NCI-H345 (cell line): ENCODE results near the gene NACAD.

ENCODE experiments used
- DNase-seq: peaks from one replicate; lab custom pipeline; 2025; lab: John Stamatoyannopoulos, UW

Gene NACAD

GRCh38 chr7:45073786-45074527 is 14.8 kb downstream of the NACAD start:
- no peak for DNase-seq

- DNase-seq, result no peak
Measured at GRCh38 chr7:45073031-45073785, 15.6 kb downstream of the NACAD start.

- no peak for DNase-seq
Measured at GRCh38 chr7:45072131-45073030, 16.4 kb downstream of the NACAD start.

GRCh38 chr7:45071528-45071927 is 17.2 kb downstream of the NACAD start:
- no peak for DNase-seq

- no peak for DNase-seq
Measured at GRCh38 chr7:45070254-45070642, 18.5 kb downstream of the NACAD start.

- DNase-seq, result no peak
Measured at GRCh38 chr7:45069444-45070253, 19.1 kb downstream of the NACAD start.

GRCh38 chr7:45068236-45069023 is 20.3 kb downstream of the NACAD start:
- no peak for DNase-seq

- no peak for DNase-seq
Measured at GRCh38 chr7:45067582-45067981, 21.2 kb downstream of the NACAD start.

- DNase-seq, result no peak
Measured at GRCh38 chr7:45066409-45066808, 22.4 kb downstream of the NACAD start.

- no peak for DNase-seq
Measured at GRCh38 chr7:45065031-45065995, 23.5 kb downstream of the NACAD start.

GRCh38 chr7:45064047-45064725 is 24.6 kb downstream of the NACAD start:
- no peak for DNase-seq

GRCh38 chr7:45061806-45062425 is 26.9 kb downstream of the NACAD start:
- no peak for DNase-seq

- no peak for DNase-seq
Measured at GRCh38 chr7:45061352-45061751, 27.4 kb downstream of the NACAD start.

GRCh38 chr7:45060295-45060694 is 28.5 kb downstream of the NACAD start:
- DNase-seq, result no peak

GRCh38 chr7:45057878-45058277 is 30.9 kb downstream of the NACAD start:
- no peak for DNase-seq

GRCh38 chr7:45055594-45056219 is 33.1 kb downstream of the NACAD start:
- DNase-seq, result no peak

- DNase-seq, result no peak
Measured at GRCh38 chr7:45055016-45055415, 33.8 kb downstream of the NACAD start.

GRCh38 chr7:45054442-45054841 is 34.3 kb downstream of the NACAD start:
- no peak for DNase-seq
